GM12878 (cell line): ENCODE data around the gene POR.

Experiments
- EZH2 ChIP-seq: IDR thresholded peaks from 2 replicates; pipeline ENCODE4 v1.6.1; 2012; ENCODE audit warnings: low read depth, mild to moderate bottlenecking, control low read depth, inconsistent platforms, low read length, borderline replicate concordance; ENCODE audit not compliant: control insufficient read depth
- FOS ChIP-seq: IDR thresholded peaks from 3 replicates; pipeline ENCODE4 v1.6.1; 2011; ENCODE audit warnings: borderline replicate concordance; ENCODE audit not compliant: insufficient read length; ENCODE audit errors: extremely low read depth
- GABPA ChIP-seq: IDR thresholded peaks from 2 replicates; pipeline ENCODE4 v1.6.1; 2014; ENCODE audit warnings: antibody characterized with exemption, low read depth, mild to moderate bottlenecking, inconsistent platforms
- NR2C2 ChIP-seq: IDR thresholded peaks from 2 replicates; pipeline ENCODE4 v1.6.1; 2011; ENCODE audit warnings: borderline replicate concordance, low read depth; ENCODE audit not compliant: control insufficient read depth, insufficient read length
- SIN3A ChIP-seq: IDR thresholded peaks from 2 replicates; pipeline ENCODE4 v1.6.1; 2012; ENCODE audit warnings: low read depth, low read length, improper control_type of control experiment

GRCh38 chr7:75887669-75888369 is 27.1 kb upstream of the POR start:
- no peak for TF ChIP-seq FOS
- TF ChIP-seq EZH2, result no peak
- TF ChIP-seq NR2C2, result no peak
- TF ChIP-seq SIN3A, result no peak
- no peak for TF ChIP-seq GABPA
